ENCODE data around the gene CSTB. TPM values are rescaled to one million over a fixed set of nuclear protein-coding genes. Genes with fewer than 3 reads are reported as not detected.

The CSTB gene
- total RNA-seq, 1 experiment from 2014 or later, result 57.5 TPM

GRCh38 chr21:43728467-43729390 lies 47.4 kb downstream of the CSTB start:
- H3K79me2 ChIP-seq (ENCODE audit: insufficient read depth, low read length), result peaks cover 98% of the 10 kb centered on the region
- no peaks in the 10 kb centered on the region for H3K9me3 ChIP-seq (ENCODE audit: control insufficient read depth in 1 of 2, insufficient read depth in 1 of 2, low read depth in 1 of 2, low read length in 2 of 2)
- H3K27me3 ChIP-seq (ENCODE audit: insufficient read depth, low read length), result no peaks in the 10 kb centered on the region
- POLR2A ChIA-PET, result interaction anchor here (1.1 to 2.0 kb wide), 2 partner anchors 16 to 151 kb away, joined by 5 read pairs; no protein-coding TSS in a partner anchor
- H4K20me1 ChIP-seq (ENCODE audit: insufficient read depth), result no peaks in the 10 kb centered on the region
- RAD21 ChIA-PET (ENCODE audit: low non-redundant PET in 1 of 2, low total read pairs in 2 of 2, uncharacterized antibody in 2 of 2, unreplicated experiment in 2 of 2), result no interaction called here
- CTCF ChIA-PET, result interaction anchor here (1.6 kb wide), 1 partner anchor 11 kb away, joined by 3 read pairs; no protein-coding TSS in a partner anchor
- no peaks in the 10 kb centered on the region for H3K9me2 ChIP-seq (ENCODE audit: insufficient read depth)
- TF ChIP-seq TCF7L2 (IDR thresholded peaks at IDR 0.05; ENCODE audit: borderline replicate concordance, extremely low read depth, insufficient read depth, insufficient read length) (peak; percentile 73), SIN3A (IDR thresholded peaks at IDR 0.05; ENCODE audit: low read depth) (no peak)
- peak; percentile 78 for ATAC-seq
- peak; percentile 42 for DNase-seq (ENCODE audit: low read depth, low spot score)
- intact Hi-C loops (cut with micrococcal nuclease), result no loop called here
- H3K36me3 ChIP-seq (ENCODE audit: control insufficient read depth in 1 of 2, insufficient read depth in 2 of 2, low read length in 2 of 2), result peaks cover 6 to 7% of the 10 kb centered on the region in 2 experiments; a peak in 2 of 4 replicates
- H3K4me3 ChIP-seq (replicated peaks in 1 of 2; ENCODE audit: low read depth in 1 of 2, low read length in 2 of 2), result peak overlapping the region; percentile 44 to 57
- peaks cover 47 to 59% of the 10 kb centered on the region in 2 experiments for H3K4me1 ChIP-seq (ENCODE audit: control insufficient read depth in 1 of 2, insufficient read depth in 2 of 2, low read length in 2 of 2)
- H3K4me2 ChIP-seq (ENCODE audit: low read length), result peak overlapping the region; percentile 81
- peak overlapping the region; percentile 58 for H3K9ac ChIP-seq (ENCODE audit: low read length)
- peak overlapping the region; percentile 75 for H3K27ac ChIP-seq (ENCODE audit: low read depth, low read length)
- BruUV-seq (replicated peaks), result no TSS peak
- H2AFZ ChIP-seq (ENCODE audit: low read depth, low read length, poor library complexity, severe bottlenecking), result no peak overlapping the region

- Histone ChIP-seq H3K4me1 (ENCODE audit: control insufficient read depth in 1 of 2, insufficient read depth in 2 of 2, low read length in 2 of 2) (peaks cover 47 to 59% of the 10 kb centered on the region in 2 experiments), H3K9me3 (ENCODE audit: control insufficient read depth in 1 of 2, insufficient read depth in 1 of 2, low read depth in 1 of 2, low read length in 2 of 2) (no peaks in the 10 kb centered on the region), H3K27me3 (ENCODE audit: insufficient read depth, low read length) (no peaks in the 10 kb centered on the region), H2AFZ (ENCODE audit: low read depth, low read length, poor library complexity, severe bottlenecking) (no peak overlapping the region), H3K79me2 (ENCODE audit: insufficient read depth, low read length) (peaks cover 99% of the 10 kb centered on the region), H3K36me3 (ENCODE audit: control insufficient read depth in 1 of 2, insufficient read depth in 2 of 2, low read length in 2 of 2) (peaks cover 3 to 10% of the 10 kb centered on the region in 2 experiments; a peak in 1 of 4 replicates), H3K9ac (ENCODE audit: low read length) (peak overlapping the region; percentile 58), H3K4me2 (ENCODE audit: low read length) (peak overlapping the region; percentile 81), H3K9me2 (ENCODE audit: insufficient read depth) (no peaks in the 10 kb centered on the region), H3K4me3 (replicated peaks in 1 of 2; ENCODE audit: low read depth in 1 of 2, low read length in 2 of 2) (peak overlapping the region; percentile 44 to 57), H4K20me1 (ENCODE audit: insufficient read depth) (no peaks in the 10 kb centered on the region), H3K27ac (ENCODE audit: low read depth, low read length) (peak overlapping the region; percentile 75)
- ChIA-PET CTCF (interaction anchor here (1.6 kb wide), 1 partner anchor 11 kb away, joined by 3 read pairs; no protein-coding TSS in a partner anchor), POLR2A (interaction anchor here (1.1 to 2.0 kb wide), 2 partner anchors 15 to 151 kb away, joined by 5 read pairs; no protein-coding TSS in a partner anchor), RAD21 (ENCODE audit: low non-redundant PET in 1 of 2, low total read pairs in 2 of 2, uncharacterized antibody in 2 of 2, unreplicated experiment in 2 of 2) (no interaction called here)
- ATAC-seq, result peak; percentile 52
- no TSS peak for BruUV-seq (replicated peaks)
- DNase-seq (ENCODE audit: low read depth, low spot score), result no peak
- intact Hi-C loops (cut with micrococcal nuclease), result no loop called here
- TF ChIP-seq POLR2AphosphoS5 (IDR thresholded peaks at IDR 0.05; ENCODE audit: low read depth, low read length) (no peak), CTCF (IDR thresholded peaks at IDR 0.05 in 2 of 3, conservative IDR thresholded peaks at IDR 0.05 in 1 of 3; ENCODE audit: borderline replicate concordance in 1 of 3, insufficient read depth in 1 of 3, low read depth in 2 of 3, low read length in 2 of 3) (no peak), EGR1 (IDR thresholded peaks at IDR 0.05; ENCODE audit: low read depth) (no peak), SIN3A (IDR thresholded peaks at IDR 0.05; ENCODE audit: low read depth) (no peak), REST (IDR thresholded peaks at IDR 0.05; ENCODE audit: low read depth) (no peak), SRF (IDR thresholded peaks at IDR 0.05; ENCODE audit: low read depth) (no peak), ZBTB33 (IDR thresholded peaks at IDR 0.05; ENCODE audit: extremely low read depth, insufficient replicate concordance, low read length) (no peak), RAD21 (IDR thresholded peaks at IDR 0.05; ENCODE audit: low read depth) (no peak)
These were observed 48.0 kb downstream of the CSTB start for GRCh38 chr21:43728154-43728466.
